Ascending aorta (tissue), 2 donors: ENCODE results near the gene C1orf159. TPM values are rescaled to one million over a fixed set of nuclear protein-coding genes. Genes with fewer than 3 reads are reported as not detected.

Source experiments
- DNase-seq, 2 donors: peaks; one replicate each; pipeline ENCODE4 v3.0.0-alpha.2; 2019; ENCODE audit warnings: low spot score in 2 of 2
- H3K27ac ChIP-seq, 2 donors: fragments of 200-600 bp; sonication (generic); one replicate each; pipeline ENCODE4 v1.5.1; 2016 to 2017; ENCODE audit warnings: mild to moderate bottlenecking in 1 of 2
- H3K27me3 ChIP-seq: fragments of 200-600 bp; sonication (generic); one replicate; pipeline ENCODE4 v1.5.1; 2017
- H3K36me3 ChIP-seq, 2 donors: fragments of 200-600 bp; sonication (generic); one replicate each; pipeline ENCODE4 v1.5.1; 2016
- H3K4me1 ChIP-seq, 2 donors: fragments of 200-600 bp; sonication (generic); one replicate each; pipeline ENCODE4 v1.5.1; 2016 to 2017; ENCODE audit warnings: mild to moderate bottlenecking in 1 of 2
- H3K4me3 ChIP-seq, 2 donors: fragments of 200-600 bp; sonication (generic); one replicate each; pipeline ENCODE4 v1.5.1; 2016 to 2017; ENCODE audit warnings: mild to moderate bottlenecking in 1 of 2
- H3K9me3 ChIP-seq, 2 donors: fragments of 200-600 bp; sonication (generic); one replicate each; pipeline ENCODE4 v1.5.1; 2016
- CTCF ChIP-seq, 3 experiments: fragments of 200-600 bp in 2 of 3; fragments of 450-650 bp in 1 of 3; sonication (generic) in 2 of 3; IDR thresholded peaks; one replicate each; pipeline ENCODE4 v1.5.1; 2016 to 2019; ENCODE audit warnings: antibody characterized with exemption in 3 of 3, mild to moderate bottlenecking in 1 of 3, moderate library complexity in 1 of 3
- intact Hi-C: fragments of 100-400 bp; cut with DNase I; formaldehyde crosslinking; loops from one replicate; pipeline ENCODE4 v1.15.1; 2023
- total RNA-seq: library from RNA; depleted of rRNA; stranded (reverse); fragments of >200 nt; gene quantifications from one replicate; pipeline ENCODE4 v1.1.0, GENCODE V29; 2016

C1orf159 gene
- total RNA-seq, 1 donor from 2014 or later: 23.7 TPM

- intact Hi-C loops: no loop called here
- Histone ChIP-seq H3K36me3 (no peaks in the 10 kb centered on the region), H3K27me3 (no peaks in the 10 kb centered on the region), H3K9me3 (no peaks in the 10 kb centered on the region), H3K27ac (no peak overlapping the region), H3K4me3 (no peak overlapping the region), H3K4me1 (no peaks in the 10 kb centered on the region)
- no peak for DNase-seq
- no peak for TF ChIP-seq CTCF (IDR thresholded peaks at IDR 0.05)
These were observed 20.8 kb upstream of the C1orf159 start for GRCh38 chr1:1136547-1137230.

GRCh38 chr1:1135339-1136136, 19.6 kb upstream of the C1orf159 start:
- TF ChIP-seq CTCF (IDR thresholded peaks at IDR 0.05): no peak
- H3K27me3 ChIP-seq: no peaks in the 10 kb centered on the region
- no peaks in the 10 kb centered on the region for H3K36me3 ChIP-seq
- intact Hi-C loops: no loop called here
- no peak overlapping the region for H3K27ac ChIP-seq
- H3K4me3 ChIP-seq: no peak overlapping the region
- no peaks in the 10 kb centered on the region for H3K9me3 ChIP-seq
- H3K4me1 ChIP-seq: no peaks in the 10 kb centered on the region
- no peak for DNase-seq

- H3K4me1 ChIP-seq: no peaks in the 10 kb centered on the region
- H3K4me3 ChIP-seq: no peak overlapping the region
- no peak for TF ChIP-seq CTCF (IDR thresholded peaks at IDR 0.05)
- H3K27ac ChIP-seq: no peak overlapping the region
- intact Hi-C loops: no loop called here
- no peaks in the 10 kb centered on the region for H3K27me3 ChIP-seq
- H3K9me3 ChIP-seq: no peaks in the 10 kb centered on the region
- DNase-seq: no peak
- H3K36me3 ChIP-seq: no peaks in the 10 kb centered on the region
These were observed 18.5 kb upstream of the C1orf159 start for GRCh38 chr1:1134300-1134970.

- DNase-seq: no peak
- Histone ChIP-seq H3K36me3 (no peaks in the 10 kb centered on the region), H3K4me1 (no peaks in the 10 kb centered on the region), H3K9me3 (no peaks in the 10 kb centered on the region), H3K4me3 (no peak overlapping the region), H3K27ac (no peak overlapping the region), H3K27me3 (no peaks in the 10 kb centered on the region)
- intact Hi-C loops: no loop called here
- TF ChIP-seq CTCF (IDR thresholded peaks at IDR 0.05): no peak
These were observed 17.3 kb upstream of the C1orf159 start for GRCh38 chr1:1132956-1133750.
